K562 (cell line): ENCODE measurements around the gene CEND1. TPM values are rescaled to one million over a fixed set of nuclear protein-coding genes. Genes with fewer than 3 reads are reported as not detected.
A peak's percentile ranks its signal among the peaks of the same experiment; 100 is the strongest.

Experiments used
- EP300 ChIP-seq: IDR thresholded peaks from 2 replicates; pipeline ENCODE4 v1.6.1; 2012; ENCODE audit warnings: low read length, improper control_type of control experiment
- HMGXB4 ChIP-seq: sonication (generic); formaldehyde crosslinking; IDR thresholded peaks from 2 replicates; pipeline ENCODE4 v1.8.1; 2023; ENCODE audit warnings: mild to moderate bottlenecking, missing genetic modification reagents
- MEIS2 ChIP-seq: fragments of 450-650 bp; IDR thresholded peaks from 2 replicates; pipeline ENCODE4 v1.6.1; 2014; ENCODE audit warnings: mild to moderate bottlenecking; ENCODE audit not compliant: partially characterized antibody
- MYC ChIP-seq, 2 experiments: fragments of 250-450 bp in 1 of 2; sonication (Bioruptor Pico) in 1 of 2; IDR thresholded peaks; 2 replicates each; pipeline versions ENCODE4 v1.5.1 to v1.6.1; 2012 to 2021; ENCODE audit warnings: low read depth in 2 of 2, borderline replicate concordance in 1 of 2, improper control_type of control experiment in 1 of 2, low read length in 1 of 2, mild to moderate bottlenecking in 1 of 2, moderate library complexity in 1 of 2
- NR2C1 ChIP-seq, 2 experiments: fragments of 450-650 bp; IDR thresholded peaks; 2 replicates each; pipeline ENCODE4 v1.6.1; 2017; ENCODE audit warnings: mild to moderate bottlenecking in 2 of 2, antibody characterized with exemption in 1 of 2, inconsistent platforms in 1 of 2, missing compliant biosample characterization in 1 of 2, missing genetic modification characterization in 1 of 2
- PYGO2 ChIP-seq: fragments of 450-650 bp; IDR thresholded peaks from 2 replicates; pipeline ENCODE4 v1.6.1; 2016; ENCODE audit warnings: mild to moderate bottlenecking, missing genetic modification characterization, moderate library complexity, missing compliant biosample characterization
- RBM22 ChIP-seq: fragments of 200-400 bp; formaldehyde crosslinking; IDR thresholded peaks from 2 replicates; pipeline ENCODE4 v1.6.1; 2018; ENCODE audit warnings: low read length, low read depth; ENCODE audit not compliant: poor library complexity, severe bottlenecking
- TEAD4 ChIP-seq, 2 experiments: sonication (generic) in 1 of 2; formaldehyde crosslinking in 1 of 2; IDR thresholded peaks; 2 replicates each; pipeline versions ENCODE4 v1.6.1 to v1.8.0; 2012 to 2022; ENCODE audit warnings: borderline replicate concordance in 1 of 2, inconsistent platforms in 1 of 2, low read length in 1 of 2, mild to moderate bottlenecking in 1 of 2, missing genetic modification reagents in 1 of 2
- ZC3H8 ChIP-seq: fragments of 450-650 bp; IDR thresholded peaks from 2 replicates; pipeline ENCODE4 v1.6.1; 2017
- ZNF431 ChIP-seq: sonication (generic); formaldehyde crosslinking; IDR thresholded peaks from 2 replicates; pipeline ENCODE4 v1.8.0; 2022; ENCODE audit warnings: mild to moderate bottlenecking, missing genetic modification reagents
- ZNF449 ChIP-seq: fragments of 250-450 bp; sonication (Bioruptor Pico); IDR thresholded peaks from 2 replicates; pipeline ENCODE4 v1.8.0; 2022; ENCODE audit warnings: moderate library complexity, mild to moderate bottlenecking, inconsistent platforms
- polyA plus RNA-seq, 8 experiments: library from polyadenylated mRNA; depleted of rRNA in 4 of 8; stranded (reverse) in 5 of 8; unstranded in 3 of 8; fragments of >200 nt; fragmentation: Nextera tagmentation in 2 of 8; fragmentation: Illumina TruSeq in 1 of 8; extraction: Ambion mirVana in 2 of 8; extraction: Trizol in 1 of 8; gene quantifications; 2 replicates each; pipeline versions ENCODE4 v1.2.1 to v1.2.3, GENCODE V29; 2011 to 2014; ENCODE audit warnings: inconsistent platforms in 1 of 8, missing spikeins in 1 of 8
- total RNA-seq, 7 experiments: library from RNA; depleted of rRNA in 6 of 7; stranded (reverse); fragments of >200 nt in 6 of 7; fragmentation: Illumina TruSeq in 2 of 7; extraction: Trizol in 2 of 7; gene quantifications; 2 replicates each; pipeline versions ENCODE4 v1.2.1 to v1.2.3, GENCODE V29; 2011 to 2021; ENCODE audit warnings: low replicate concordance in 1 of 7
- TF ChIP-seq, protein P1 (sequence below): fragments of 250-450 bp; sonication (Bioruptor Pico); IDR thresholded peaks from 2 replicates; pipeline ENCODE4 v1.8.0; 2021; ENCODE audit warnings: borderline replicate concordance, mild to moderate bottlenecking, moderate library complexity; ENCODE audit not compliant: poor library complexity, severe bottlenecking
- TF ChIP-seq, protein P2 (sequence below): fragments of 450-650 bp; IDR thresholded peaks from 2 replicates; pipeline ENCODE4 v1.6.1; 2017; ENCODE audit warnings: antibody characterized with exemption, mild to moderate bottlenecking

CEND1 gene
- total and polyA plus RNA-seq, 9 of the 15 experiments (the other 6 are each of a cell fraction or from before 2014, with no cell fraction given) = 0.13 to 0.18 (median 0.16) TPM; not detected in 6

- TF ChIP-seq, protein P1, sequence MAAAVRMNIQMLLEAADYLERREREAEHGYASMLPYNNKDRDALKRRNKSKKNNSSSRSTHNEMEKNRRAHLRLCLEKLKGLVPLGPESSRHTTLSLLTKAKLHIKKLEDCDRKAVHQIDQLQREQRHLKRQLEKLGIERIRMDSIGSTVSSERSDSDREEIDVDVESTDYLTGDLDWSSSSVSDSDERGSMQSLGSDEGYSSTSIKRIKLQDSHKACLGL = no peak
- TF ChIP-seq MYC (IDR thresholded peaks at IDR 0.05; ENCODE audit: low read depth, low read length) = 0 out of 2 replicates have a peak, but pooled peaks have one; percentile 31
- TF ChIP-seq MYC (CRISPR knock-in tag; IDR thresholded peaks at IDR 0.05; ENCODE audit: borderline replicate concordance, low read depth) = no peak
- TF ChIP-seq, protein P2, sequence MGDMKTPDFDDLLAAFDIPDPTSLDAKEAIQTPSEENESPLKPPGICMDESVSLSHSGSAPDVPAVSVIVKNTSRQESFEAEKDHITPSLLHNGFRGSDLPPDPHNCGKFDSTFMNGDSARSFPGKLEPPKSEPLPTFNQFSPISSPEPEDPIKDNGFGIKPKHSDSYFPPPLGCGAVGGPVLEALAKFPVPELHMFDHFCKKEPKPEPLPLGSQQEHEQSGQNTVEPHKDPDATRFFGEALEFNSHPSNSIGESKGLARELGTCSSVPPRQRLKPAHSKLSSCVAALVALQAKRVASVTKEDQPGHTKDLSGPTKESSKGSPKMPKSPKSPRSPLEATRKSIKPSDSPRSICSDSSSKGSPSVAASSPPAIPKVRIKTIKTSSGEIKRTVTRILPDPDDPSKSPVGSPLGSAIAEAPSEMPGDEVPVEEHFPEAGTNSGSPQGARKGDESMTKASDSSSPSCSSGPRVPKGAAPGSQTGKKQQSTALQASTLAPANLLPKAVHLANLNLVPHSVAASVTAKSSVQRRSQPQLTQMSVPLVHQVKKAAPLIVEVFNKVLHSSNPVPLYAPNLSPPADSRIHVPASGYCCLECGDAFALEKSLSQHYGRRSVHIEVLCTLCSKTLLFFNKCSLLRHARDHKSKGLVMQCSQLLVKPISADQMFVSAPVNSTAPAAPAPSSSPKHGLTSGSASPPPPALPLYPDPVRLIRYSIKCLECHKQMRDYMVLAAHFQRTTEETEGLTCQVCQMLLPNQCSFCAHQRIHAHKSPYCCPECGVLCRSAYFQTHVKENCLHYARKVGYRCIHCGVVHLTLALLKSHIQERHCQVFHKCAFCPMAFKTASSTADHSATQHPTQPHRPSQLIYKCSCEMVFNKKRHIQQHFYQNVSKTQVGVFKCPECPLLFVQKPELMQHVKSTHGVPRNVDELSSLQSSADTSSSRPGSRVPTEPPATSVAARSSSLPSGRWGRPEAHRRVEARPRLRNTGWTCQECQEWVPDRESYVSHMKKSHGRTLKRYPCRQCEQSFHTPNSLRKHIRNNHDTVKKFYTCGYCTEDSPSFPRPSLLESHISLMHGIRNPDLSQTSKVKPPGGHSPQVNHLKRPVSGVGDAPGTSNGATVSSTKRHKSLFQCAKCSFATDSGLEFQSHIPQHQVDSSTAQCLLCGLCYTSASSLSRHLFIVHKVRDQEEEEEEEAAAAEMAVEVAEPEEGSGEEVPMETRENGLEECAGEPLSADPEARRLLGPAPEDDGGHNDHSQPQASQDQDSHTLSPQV = peak; percentile 8; the same call in 1 of the 2 replicates
- no peak for TF ChIP-seq RBM22
- no peak for TF ChIP-seq NR2C1 (IDR thresholded peaks at IDR 0.05)
- no peak for TF ChIP-seq NR2C1 (tag; IDR thresholded peaks at IDR 0.05)
- no peak for TF ChIP-seq ZNF449 (CRISPR knock-in tag)
- TF ChIP-seq PYGO2 (tag) = no peak
- TF ChIP-seq MEIS2 = no peak
- TF ChIP-seq TEAD4 (IDR thresholded peaks at IDR 0.05; ENCODE audit: low read length) = no peak
- TF ChIP-seq TEAD4 (CRISPR knock-in tag; IDR thresholded peaks at IDR 0.05; ENCODE audit: borderline replicate concordance) = no peak
- TF ChIP-seq ZC3H8 = no peak
- TF ChIP-seq HMGXB4 = no peak
- TF ChIP-seq EP300 = no peak
- TF ChIP-seq ZNF431 = peak; percentile 58; the same call in 1 of the 2 replicates
Observed at GRCh38 chr11:832529-833113, 42.7 kb upstream of the CEND1 start, which contains the start of gene CD151 (continued).
